A673 (cell line): ENCODE data around the gene CCDC13.

ENCODE experiments used
- CTCF ChIP-seq: fragments of 300-800, 200-600 bp; sonication (generic); conservative IDR thresholded peaks from 2 replicates; pipeline ENCODE4 v1.5.1; 2017; ENCODE audit warnings: low read depth, mild to moderate bottlenecking, antibody characterized with exemption, low read length, moderate library complexity, mixed read lengths
- EZH2 ChIP-seq: fragments of 200-600 bp; sonication (generic); IDR thresholded peaks from 2 replicates; pipeline ENCODE4 v1.6.1; 2017; ENCODE audit warnings: borderline replicate concordance, low read depth, mild to moderate bottlenecking, mixed read lengths, antibody characterized with exemption, low read length; ENCODE audit not compliant: poor library complexity, severe bottlenecking

DNA sequence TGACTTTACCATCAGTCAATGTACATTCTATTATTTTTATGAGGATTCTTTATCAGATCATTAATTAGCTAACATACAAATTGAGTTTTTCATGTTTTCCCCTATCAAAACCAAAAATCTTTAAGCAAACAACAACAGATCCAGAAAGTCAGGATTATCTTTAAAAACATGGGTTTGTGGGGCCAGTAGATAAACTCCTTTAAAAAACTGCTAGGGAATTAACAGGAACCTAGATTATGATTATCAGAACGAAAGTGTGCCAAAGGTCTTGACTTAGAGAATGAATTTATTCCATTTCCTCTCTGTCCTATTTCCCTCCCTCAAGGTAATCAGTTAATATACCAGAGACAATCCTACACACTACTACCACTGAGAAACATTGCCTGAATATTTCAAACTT is 13.2 kb upstream of the CCDC13 start:
- TF ChIP-seq CTCF: no peak
- no peak for TF ChIP-seq EZH2
